Adrenal gland (tissue), 5 donors: ENCODE data around the gene CHID1.

Experiments used
- POLR2A ChIP-seq, 2 donors: fragments of 450-650 bp; IDR thresholded peaks; one replicate each; pipeline ENCODE4 v1.6.1; 2017; ENCODE audit warnings: antibody characterized with exemption in 2 of 2, mild to moderate bottlenecking in 2 of 2, moderate library complexity in 1 of 2
- TF ChIP-seq, protein P1 (sequence below), 6 experiments: fragments of 450-650 bp in 4 of 6; fragments of 200-600 bp in 2 of 6; sonication (generic) in 1 of 6; IDR thresholded peaks; 1 replicate in 5 of 6; 2 replicates in 1 of 6; pipeline versions ENCODE4 v1.5.1 to v1.8.0; 2016 to 2021; ENCODE audit warnings: antibody characterized with exemption in 6 of 6, mild to moderate bottlenecking in 2 of 6, moderate library complexity in 1 of 6
- donor health status: DM: no; HTN: no; CAD: no.

DNA sequence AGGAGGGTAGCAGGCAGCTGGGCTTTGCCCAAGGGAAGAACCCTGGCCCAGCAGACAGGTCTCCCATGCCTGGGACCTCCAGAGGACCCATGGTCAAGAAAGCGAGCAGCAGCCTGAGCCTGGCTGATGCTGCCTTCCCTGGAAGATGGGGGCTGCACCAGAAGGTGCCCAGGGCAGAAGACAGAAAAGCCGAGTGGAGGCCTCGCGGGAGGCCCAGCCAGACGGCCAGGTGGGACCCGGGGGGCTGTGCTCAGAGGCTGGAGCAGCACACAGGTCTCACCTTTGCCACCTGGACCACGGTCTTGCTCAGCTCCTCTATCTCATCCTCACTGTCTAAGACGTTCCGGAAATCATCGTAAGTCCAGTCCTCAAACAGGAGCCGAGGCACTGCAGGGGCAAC is 10.9 kb downstream of the CHID1 start:
- TF ChIP-seq, protein P1, sequence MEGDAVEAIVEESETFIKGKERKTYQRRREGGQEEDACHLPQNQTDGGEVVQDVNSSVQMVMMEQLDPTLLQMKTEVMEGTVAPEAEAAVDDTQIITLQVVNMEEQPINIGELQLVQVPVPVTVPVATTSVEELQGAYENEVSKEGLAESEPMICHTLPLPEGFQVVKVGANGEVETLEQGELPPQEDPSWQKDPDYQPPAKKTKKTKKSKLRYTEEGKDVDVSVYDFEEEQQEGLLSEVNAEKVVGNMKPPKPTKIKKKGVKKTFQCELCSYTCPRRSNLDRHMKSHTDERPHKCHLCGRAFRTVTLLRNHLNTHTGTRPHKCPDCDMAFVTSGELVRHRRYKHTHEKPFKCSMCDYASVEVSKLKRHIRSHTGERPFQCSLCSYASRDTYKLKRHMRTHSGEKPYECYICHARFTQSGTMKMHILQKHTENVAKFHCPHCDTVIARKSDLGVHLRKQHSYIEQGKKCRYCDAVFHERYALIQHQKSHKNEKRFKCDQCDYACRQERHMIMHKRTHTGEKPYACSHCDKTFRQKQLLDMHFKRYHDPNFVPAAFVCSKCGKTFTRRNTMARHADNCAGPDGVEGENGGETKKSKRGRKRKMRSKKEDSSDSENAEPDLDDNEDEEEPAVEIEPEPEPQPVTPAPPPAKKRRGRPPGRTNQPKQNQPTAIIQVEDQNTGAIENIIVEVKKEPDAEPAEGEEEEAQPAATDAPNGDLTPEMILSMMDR (IDR thresholded peaks at IDR 0.05), result no peak
- TF ChIP-seq POLR2A (IDR thresholded peaks at IDR 0.05), result no peak
